GM12878 (cell line): Measurements from ENCODE around the gene DIP2C.

Experiments used
- CREM ChIP-seq: IDR thresholded peaks from 2 replicates; pipeline ENCODE4 v1.6.1; 2014; ENCODE audit warnings: antibody characterized with exemption, low read depth
- CTCF ChIP-seq, 3 experiments: IDR thresholded peaks in 2 of 3; conservative IDR thresholded peaks in 1 of 3; 2 replicates each; pipeline ENCODE4 v1.5.1; 2011; ENCODE audit warnings: low read depth in 3 of 3, low read length in 3 of 3, mild to moderate bottlenecking in 3 of 3, control low read depth in 2 of 3, moderate library complexity in 2 of 3, inconsistent platforms in 1 of 3, mixed read lengths in 1 of 3; ENCODE audit not compliant: control insufficient read depth in 2 of 3, insufficient read depth in 1 of 3; ENCODE audit errors: extremely low read depth in 1 of 3
- EZH2 ChIP-seq: IDR thresholded peaks from 2 replicates; pipeline ENCODE4 v1.6.1; 2012; ENCODE audit warnings: low read depth, mild to moderate bottlenecking, control low read depth, inconsistent platforms, low read length, borderline replicate concordance; ENCODE audit not compliant: control insufficient read depth
- MYC ChIP-seq: IDR thresholded peaks from 2 replicates; pipeline ENCODE4 v1.6.1; 2011; ENCODE audit warnings: mild to moderate bottlenecking, low read length, moderate library complexity, inconsistent platforms; ENCODE audit not compliant: insufficient read depth, insufficient replicate concordance, insufficient read length, severe bottlenecking
- SREBF2 ChIP-seq: IDR thresholded peaks from 2 replicates; pipeline ENCODE4 v1.6.1; 2012; ENCODE audit warnings: mild to moderate bottlenecking, low read length

GRCh38 chr10:327889-328852 is 361.3 kb downstream of the DIP2C start:
- TF ChIP-seq MYC, result no peak
- TF ChIP-seq CTCF (IDR thresholded peaks at IDR 0.05 in 2 of 3, conservative IDR thresholded peaks at IDR 0.05 in 1 of 3; ENCODE audit: control insufficient read depth in 2 of 3, extremely low read depth in 1 of 3, insufficient read depth in 1 of 3, low read depth in 3 of 3, low read length in 3 of 3), result no peak
- no peak for TF ChIP-seq EZH2
- no peak for TF ChIP-seq SREBF2
- no peak for TF ChIP-seq CREM
